Measurements from ENCODE around the gene SLX4.
"Not testable (repeated sequence)": the region's sequence is repeated elsewhere in the genome, so short reads cannot be mapped to it uniquely, and the experiment has no call there.

The SLX4 gene
- 14.2 to 17.8 reads per million in 2 donors for total RNA-seq

GRCh38 chr16:3611146-3611975 is at the start of gene SLX4:
Gene SLX4, minus strand, starts transcription at chr16:3611606. Its CDS starts 2,642 bp downstream, at chr16:3608964.
- peak; percentile 86 for DNase-seq

- no peak for DNase-seq
These were observed 47.8 kb upstream of the SLX4 start for GRCh38 chr16:3659251-3659650.

- DNase-seq = no peak
These were observed 45.4 kb upstream of the SLX4 start for GRCh38 chr16:3656491-3657468.

- not testable (repeated sequence) for DNase-seq
These were observed 44.7 kb upstream of the SLX4 start for GRCh38 chr16:3656160-3656490.

- no peak for DNase-seq
These were observed 44.2 kb upstream of the SLX4 start for GRCh38 chr16:3655396-3656159.

- DNase-seq = no peak
These were observed 43.6 kb upstream of the SLX4 start for GRCh38 chr16:3655030-3655395.

GRCh38 chr16:3654249-3654991 is 43.0 kb upstream of the SLX4 start, which contains the start of gene DNASE1:
Gene DNASE1, plus strand, starts transcription at chr16:3654691. Its CDS starts 683 bp downstream, at chr16:3655374.
- peak; percentile 42 for DNase-seq

- no peak for DNase-seq
These were observed 41.2 kb upstream of the SLX4 start for GRCh38 chr16:3652373-3653195.

- no peak for DNase-seq
These were observed 40.3 kb upstream of the SLX4 start for GRCh38 chr16:3651461-3652372.

GRCh38 chr16:3650631-3651265 is 39.3 kb upstream of the SLX4 start:
- DNase-seq = no peak

GRCh38 chr16:3646348-3646920 is 35.0 kb upstream of the SLX4 start:
- no peak for DNase-seq

GRCh38 chr16:3645504-3646347 is 34.3 kb upstream of the SLX4 start:
- DNase-seq = no peak

- no peak for DNase-seq
These were observed 33.7 kb upstream of the SLX4 start for GRCh38 chr16:3645108-3645503.

GRCh38 chr16:3643095-3643730 is 31.8 kb upstream of the SLX4 start:
- DNase-seq = no peak

GRCh38 chr16:3642397-3643094 is 31.1 kb upstream of the SLX4 start:
- DNase-seq = no peak

- DNase-seq = no peak
These were observed 30.5 kb upstream of the SLX4 start for GRCh38 chr16:3641801-3642396.
